ENCODE measurements around the gene ZDHHC5.

ZDHHC5 gene

GRCh38 chr11:57729479-57729878 lies 61.6 kb downstream of the ZDHHC5 start:
- no peak for DNase-seq (ENCODE audit: low spot score)

DNA sequence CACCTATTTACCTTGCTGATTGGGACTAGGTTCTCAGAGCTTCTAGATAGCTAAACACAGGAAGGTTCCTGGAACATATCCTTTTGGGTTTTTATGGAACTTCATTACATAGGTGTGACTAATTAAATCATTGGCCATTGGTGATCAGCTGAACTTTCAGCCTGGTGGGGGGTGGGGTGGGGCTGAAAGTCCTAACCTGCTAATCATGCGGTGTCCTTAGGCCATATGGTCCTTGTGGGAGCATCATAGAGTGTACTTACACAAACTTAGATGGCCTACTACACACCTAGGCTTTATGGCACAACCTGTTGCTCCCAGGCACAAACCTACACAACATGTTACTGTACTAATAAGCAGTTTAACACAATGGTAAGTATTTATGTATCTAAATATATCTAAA lies 64.7 kb downstream of the ZDHHC5 start:
- no peak for DNase-seq (ENCODE audit: low spot score)

GRCh38 chr11:57735619-57736298 lies 67.8 kb downstream of the ZDHHC5 start:
- DNase-seq (ENCODE audit: low spot score) = no peak

- DNase-seq (ENCODE audit: low spot score) = peak; percentile 94
Observed at GRCh38 chr11:57741132-57742086, 73.5 kb downstream of the ZDHHC5 start, which contains the start of gene SELENOH. Gene SELENOH (plus strand): TSS chr11:57741491. CDS start chr11:57741596, 105 bp downstream.

DNA sequence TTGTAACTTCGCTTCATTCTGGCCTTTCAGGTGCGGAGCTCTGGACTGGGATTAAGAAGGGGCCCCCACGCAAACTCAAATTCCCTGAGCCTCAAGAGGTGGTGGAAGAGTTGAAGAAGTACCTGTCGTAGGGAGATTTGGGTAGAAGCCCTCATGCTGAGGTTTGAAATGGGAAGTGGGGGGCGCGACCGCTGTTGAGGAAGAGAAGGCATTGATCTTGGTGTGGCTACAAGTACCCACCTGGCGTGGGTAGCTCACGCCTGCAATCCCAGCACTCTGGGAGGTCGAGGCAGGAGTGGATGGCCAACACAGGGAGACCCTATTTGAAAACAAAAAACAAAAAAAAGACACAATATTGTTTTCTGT lies 74.2 kb downstream of the ZDHHC5 start:
- no peak for DNase-seq (ENCODE audit: low spot score)

DNA sequence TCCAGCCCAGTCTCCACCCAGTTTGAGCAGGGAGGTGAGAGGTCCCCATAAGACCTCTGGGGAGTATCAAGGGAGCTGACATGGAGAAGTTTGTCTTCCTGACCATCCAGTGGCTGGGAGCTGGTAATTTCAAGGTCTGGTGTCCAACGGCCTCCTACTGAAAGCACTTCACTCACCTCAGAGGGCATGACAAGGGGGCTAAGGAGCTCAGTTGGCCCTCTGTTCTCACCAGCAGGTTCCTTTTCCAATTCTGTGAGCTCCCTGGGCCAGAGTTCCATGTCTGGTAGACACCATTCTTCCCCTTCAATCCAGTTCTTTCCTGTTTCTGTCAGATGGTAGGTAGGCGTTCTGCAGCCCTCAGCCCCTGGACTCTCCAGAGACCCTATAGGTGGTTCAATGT lies 76.4 kb downstream of the ZDHHC5 start:
- DNase-seq (ENCODE audit: low spot score) = no peak

DNA sequence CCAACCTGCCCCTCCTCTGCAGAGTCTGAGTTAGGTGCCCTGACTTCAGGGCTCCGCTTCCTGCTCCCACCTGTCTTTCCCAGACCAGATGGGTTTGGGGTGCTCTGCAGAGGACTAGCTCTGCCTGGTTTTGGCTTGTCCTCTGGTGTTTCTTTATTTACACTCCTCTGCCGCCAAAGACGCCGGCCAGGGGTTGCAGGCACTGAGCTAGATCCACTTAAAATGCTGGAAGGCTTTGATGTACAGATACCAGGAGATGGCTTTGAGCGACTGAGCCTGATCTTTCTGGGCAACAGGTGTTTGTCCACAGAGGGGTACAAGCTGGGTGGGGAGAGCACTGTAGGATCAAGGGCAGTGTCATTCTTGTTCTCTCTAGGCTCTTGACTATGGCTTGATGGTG lies 77.3 kb downstream of the ZDHHC5 start:
- DNase-seq (ENCODE audit: low spot score) = no peak

GRCh38 chr11:57746920-57747319 lies 79.0 kb downstream of the ZDHHC5 start:
- DNase-seq (ENCODE audit: low spot score) = no peak

Measured in D341Med (cell line).